ENCODE data around the gene SH2B2. TPM values are rescaled to one million over a fixed set of nuclear protein-coding genes. Genes with fewer than 3 reads are reported as not detected.

SH2B2 gene
- total RNA-seq, 1 donor from 2014 or later, result 17.0 TPM

DNA sequence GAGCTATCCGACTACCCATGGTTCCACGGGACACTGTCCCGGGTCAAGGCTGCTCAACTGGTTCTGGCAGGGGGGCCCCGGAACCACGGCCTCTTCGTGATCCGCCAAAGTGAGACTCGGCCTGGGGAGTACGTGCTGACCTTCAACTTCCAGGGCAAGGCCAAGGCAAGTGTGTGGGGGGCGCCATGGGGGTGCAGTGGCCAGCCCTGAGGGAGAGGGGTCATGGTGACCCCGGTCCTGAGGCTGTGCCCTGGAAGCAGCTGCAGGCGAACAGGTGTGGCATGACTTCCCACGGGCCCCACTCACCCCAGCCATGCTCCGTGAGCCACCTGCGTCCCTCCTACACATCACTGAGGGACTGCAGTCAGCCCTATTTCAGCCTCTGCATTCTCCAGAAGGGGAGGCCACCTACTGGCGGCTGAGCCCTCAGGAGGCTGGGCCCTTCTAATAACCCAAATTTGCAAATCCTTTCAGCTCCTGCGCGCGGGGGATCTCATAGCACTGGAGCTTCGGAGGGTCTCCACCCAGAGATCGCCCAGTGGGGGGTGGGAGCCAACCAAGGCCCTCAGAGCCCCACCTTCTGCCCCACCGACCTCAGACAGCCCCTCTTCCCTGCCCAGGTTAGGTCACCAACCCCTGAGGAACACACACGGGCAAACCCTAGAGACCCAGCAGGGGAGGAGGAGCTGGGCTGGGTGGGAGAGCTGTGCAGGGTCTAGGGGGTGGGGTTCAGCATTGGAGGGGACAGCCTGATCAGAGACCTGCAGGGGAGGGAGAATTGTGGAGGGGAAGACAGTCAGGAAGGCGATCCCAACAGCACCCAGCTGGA, 30.8 kb downstream of the SH2B2 start:
- no peak for DNase-seq
- TF ChIP-seq, protein P1, sequence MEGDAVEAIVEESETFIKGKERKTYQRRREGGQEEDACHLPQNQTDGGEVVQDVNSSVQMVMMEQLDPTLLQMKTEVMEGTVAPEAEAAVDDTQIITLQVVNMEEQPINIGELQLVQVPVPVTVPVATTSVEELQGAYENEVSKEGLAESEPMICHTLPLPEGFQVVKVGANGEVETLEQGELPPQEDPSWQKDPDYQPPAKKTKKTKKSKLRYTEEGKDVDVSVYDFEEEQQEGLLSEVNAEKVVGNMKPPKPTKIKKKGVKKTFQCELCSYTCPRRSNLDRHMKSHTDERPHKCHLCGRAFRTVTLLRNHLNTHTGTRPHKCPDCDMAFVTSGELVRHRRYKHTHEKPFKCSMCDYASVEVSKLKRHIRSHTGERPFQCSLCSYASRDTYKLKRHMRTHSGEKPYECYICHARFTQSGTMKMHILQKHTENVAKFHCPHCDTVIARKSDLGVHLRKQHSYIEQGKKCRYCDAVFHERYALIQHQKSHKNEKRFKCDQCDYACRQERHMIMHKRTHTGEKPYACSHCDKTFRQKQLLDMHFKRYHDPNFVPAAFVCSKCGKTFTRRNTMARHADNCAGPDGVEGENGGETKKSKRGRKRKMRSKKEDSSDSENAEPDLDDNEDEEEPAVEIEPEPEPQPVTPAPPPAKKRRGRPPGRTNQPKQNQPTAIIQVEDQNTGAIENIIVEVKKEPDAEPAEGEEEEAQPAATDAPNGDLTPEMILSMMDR (IDR thresholded peaks at IDR 0.05), result no peak

DNA sequence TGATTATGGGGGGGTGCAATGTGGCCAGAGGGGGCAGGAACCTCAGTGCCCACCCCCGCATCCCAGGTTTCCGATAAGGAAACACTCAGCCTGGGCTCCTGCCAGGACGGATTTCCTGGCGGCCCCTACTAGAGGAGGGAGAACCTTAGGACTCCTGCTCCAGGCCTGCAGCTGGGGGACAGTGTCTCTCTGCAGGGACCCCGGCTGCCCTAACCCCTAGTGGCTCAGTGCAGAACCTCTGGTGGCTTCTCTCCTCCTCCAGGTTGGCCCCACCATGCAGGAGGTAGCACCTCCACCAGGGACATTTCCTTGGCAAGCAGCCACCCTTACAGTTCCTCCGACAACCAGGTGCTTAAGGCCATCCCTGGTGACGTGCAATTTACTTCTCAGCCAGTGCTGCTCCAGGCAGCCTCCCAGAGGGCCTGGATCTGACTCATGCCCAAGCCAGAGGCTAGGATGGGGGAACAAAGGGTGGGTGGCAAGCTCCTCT, 31.9 kb downstream of the SH2B2 start:
- TF ChIP-seq, protein P1 (IDR thresholded peaks at IDR 0.05), result no peak
- peaks cover 5% of the 10 kb centered on the region for H3K36me3 ChIP-seq
- ATAC-seq (no peak), DNase-seq (no peak)
- intact Hi-C loops (cut with DNase I), result no loop called here
- no peaks in the 10 kb centered on the region for H3K4me1 ChIP-seq
- H3K9me3 ChIP-seq, result no peaks in the 10 kb centered on the region
- H3K27ac ChIP-seq, result peak overlapping the region; percentile 31
- no peak overlapping the region for H3K4me3 ChIP-seq
- no peaks in the 10 kb centered on the region for H3K27me3 ChIP-seq (ENCODE audit: low read depth)

More for the DNA sequence above, 30.8 kb downstream of the SH2B2 start:
- intact Hi-C loops (cut with DNase I), result no loop called here
- peaks cover 5% of the 10 kb centered on the region for H3K36me3 ChIP-seq
- H3K9me3 ChIP-seq, result no peaks in the 10 kb centered on the region
- H3K4me1 ChIP-seq, result no peaks in the 10 kb centered on the region
- ATAC-seq, result no peak
- no peaks in the 10 kb centered on the region for H3K27me3 ChIP-seq (ENCODE audit: low read depth)
- no peak overlapping the region for H3K4me3 ChIP-seq
- no peak overlapping the region for H3K27ac ChIP-seq

DNA sequence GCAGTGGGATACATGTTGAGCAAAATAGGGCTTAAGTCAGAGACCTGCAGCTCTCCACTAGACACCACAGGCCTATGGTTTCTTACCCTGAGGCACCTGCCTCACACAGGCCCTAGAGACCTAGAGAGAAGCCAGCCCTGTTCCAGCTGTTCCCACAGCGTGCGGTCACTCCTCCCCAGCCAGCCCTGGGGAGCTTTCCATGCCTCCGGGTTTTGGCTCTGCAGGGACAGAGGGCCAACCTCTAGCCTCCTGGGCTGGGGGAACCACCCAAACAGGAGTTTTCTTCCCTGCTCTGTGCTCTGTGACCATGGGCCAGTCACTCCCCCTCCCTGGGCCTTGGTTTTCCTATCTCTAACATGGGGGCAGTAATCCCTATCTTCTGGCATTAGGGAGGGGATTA, 33.0 kb downstream of the SH2B2 start:
- Histone ChIP-seq H3K9me3 (no peaks in the 10 kb centered on the region), H3K27ac (no peak overlapping the region), H3K36me3 (no peaks in the 10 kb centered on the region), H3K4me3 (no peak overlapping the region), H3K27me3 (ENCODE audit: low read depth) (no peaks in the 10 kb centered on the region), H3K4me1 (no peaks in the 10 kb centered on the region)
- intact Hi-C loops (cut with DNase I), result no loop called here
- DNase-seq (no peak), ATAC-seq (no peak)
- TF ChIP-seq, protein P1 (IDR thresholded peaks at IDR 0.05), result no peak

DNA sequence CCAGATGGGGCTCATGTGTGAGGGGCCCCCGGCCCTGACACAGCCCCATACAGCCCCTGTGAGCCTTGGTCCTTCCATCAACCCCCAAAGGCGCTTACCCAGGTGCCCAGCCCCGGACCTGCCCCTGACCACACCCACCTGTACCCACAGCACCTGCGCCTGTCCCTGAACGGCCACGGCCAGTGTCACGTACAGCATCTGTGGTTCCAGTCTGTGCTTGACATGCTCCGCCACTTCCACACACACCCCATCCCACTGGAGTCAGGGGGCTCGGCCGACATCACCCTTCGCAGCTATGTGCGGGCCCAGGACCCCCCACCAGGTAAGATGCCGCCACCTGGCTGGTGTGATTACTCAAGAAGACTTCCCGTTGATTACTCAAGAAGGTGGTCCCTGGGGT, 33.5 kb downstream of the SH2B2 start:
- intact Hi-C loops (cut with DNase I), result no loop called here
- H3K4me1 ChIP-seq, result no peaks in the 10 kb centered on the region
- no peaks in the 10 kb centered on the region for H3K36me3 ChIP-seq
- TF ChIP-seq, protein P1 (IDR thresholded peaks at IDR 0.05), result no peak
- no peaks in the 10 kb centered on the region for H3K27me3 ChIP-seq (ENCODE audit: low read depth)
- no peaks in the 10 kb centered on the region for H3K9me3 ChIP-seq
- no peak for DNase-seq
- H3K4me3 ChIP-seq, result no peak overlapping the region
- no peak for ATAC-seq
- H3K27ac ChIP-seq, result no peak overlapping the region

DNA sequence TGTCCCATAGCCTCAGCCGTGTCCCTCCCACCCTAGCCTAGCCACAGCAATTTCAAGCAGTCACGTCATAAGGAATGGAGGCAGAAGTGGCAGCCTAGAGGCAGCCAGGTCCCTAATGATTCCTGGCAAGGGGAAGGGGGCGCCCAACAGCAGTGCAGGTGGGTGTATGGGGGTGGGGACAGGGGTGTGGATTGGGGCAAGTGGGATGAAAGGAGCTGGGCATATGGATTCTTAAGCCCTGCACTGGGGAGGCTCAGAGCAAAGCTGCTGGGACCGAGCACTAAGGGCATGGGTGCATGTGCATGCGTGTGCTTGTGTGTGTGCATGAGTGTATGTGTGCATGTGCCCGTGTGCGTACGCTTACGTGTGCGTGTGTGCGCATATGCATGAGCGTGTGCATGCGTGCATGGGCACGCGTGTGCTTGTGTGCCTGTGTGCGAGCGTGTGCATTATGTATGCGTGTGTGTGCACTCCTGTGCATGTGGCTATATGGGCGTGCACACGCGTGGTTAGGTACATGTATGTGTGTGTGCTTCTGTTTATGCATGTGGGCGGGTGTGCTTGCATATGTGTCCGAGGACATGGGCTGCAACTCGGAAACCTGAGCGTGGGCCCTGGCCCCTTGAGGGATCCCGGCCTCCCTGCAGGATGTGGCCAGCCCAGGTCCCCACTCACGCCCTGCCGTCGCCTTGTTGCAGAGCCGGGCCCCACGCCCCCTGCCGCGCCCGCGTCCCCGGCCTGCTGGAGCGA, 34.1 kb downstream of the SH2B2 start:
- intact Hi-C loops (cut with DNase I), result no loop called here

More for the DNA sequence above, 34.1 kb downstream of the SH2B2 start:
- Histone ChIP-seq H3K4me3 (no peak overlapping the region), H3K36me3 (no peaks in the 10 kb centered on the region), H3K4me1 (no peaks in the 10 kb centered on the region), H3K27ac (no peak overlapping the region), H3K9me3 (no peaks in the 10 kb centered on the region), H3K27me3 (ENCODE audit: low read depth) (no peaks in the 10 kb centered on the region)
- DNase-seq (no peak), ATAC-seq (peak in 1 of 2 donors; percentile 8)
- TF ChIP-seq, protein P1 (IDR thresholded peaks at IDR 0.05), result no peak
